ENCODE data around the gene FHIT.

- TF ChIP-seq CTCF (IDR thresholded peaks at IDR 0.05 in 4 of 5, conservative IDR thresholded peaks at IDR 0.05 in 1 of 5) (no peak), POLR2A (IDR thresholded peaks at IDR 0.05) (no peak)
These were observed 192.4 kb downstream of the FHIT start for GRCh38 chr3:61058836-61059235.
